Loucy (cell line): ENCODE measurements around the gene WDR45B.

ENCODE experiments used
- EZH2phosphoT487 ChIP-seq: fragments of 200-600 bp; IDR thresholded peaks from 2 replicates; pipeline ENCODE4 v1.6.1; 2018; ENCODE audit warnings: antibody characterized with exemption, mild to moderate bottlenecking, moderate library complexity, borderline replicate concordance
- TF ChIP-seq, protein P1 (sequence below): fragments of 200-600 bp; sonication (generic); conservative IDR thresholded peaks from 2 replicates; pipeline ENCODE4 v1.5.1; 2014; ENCODE audit warnings: mild to moderate bottlenecking, antibody characterized with exemption, low read length

DNA sequence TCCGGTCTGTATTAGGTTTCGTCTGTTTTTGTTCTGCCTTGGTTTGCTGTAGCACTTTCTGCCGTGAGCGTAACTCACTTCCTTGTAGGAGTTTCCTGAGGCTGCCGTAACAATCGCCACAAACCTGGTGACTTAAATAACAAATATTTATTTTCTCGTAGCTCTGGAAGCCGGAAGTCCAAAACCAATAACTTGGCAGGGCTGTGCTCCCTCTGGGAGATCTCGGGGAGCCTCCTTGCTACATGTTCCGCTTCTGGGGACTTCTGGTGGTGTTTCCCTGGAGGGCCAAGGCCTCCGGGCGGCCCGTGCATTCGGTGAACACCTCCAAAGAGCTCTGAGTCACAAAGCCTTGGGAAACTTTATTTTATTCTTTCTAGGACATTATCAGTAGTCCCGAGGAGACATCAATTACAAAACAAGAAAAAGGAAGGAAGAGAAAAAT, 6.8 kb upstream of the WDR45B start:
- TF ChIP-seq, protein P1, sequence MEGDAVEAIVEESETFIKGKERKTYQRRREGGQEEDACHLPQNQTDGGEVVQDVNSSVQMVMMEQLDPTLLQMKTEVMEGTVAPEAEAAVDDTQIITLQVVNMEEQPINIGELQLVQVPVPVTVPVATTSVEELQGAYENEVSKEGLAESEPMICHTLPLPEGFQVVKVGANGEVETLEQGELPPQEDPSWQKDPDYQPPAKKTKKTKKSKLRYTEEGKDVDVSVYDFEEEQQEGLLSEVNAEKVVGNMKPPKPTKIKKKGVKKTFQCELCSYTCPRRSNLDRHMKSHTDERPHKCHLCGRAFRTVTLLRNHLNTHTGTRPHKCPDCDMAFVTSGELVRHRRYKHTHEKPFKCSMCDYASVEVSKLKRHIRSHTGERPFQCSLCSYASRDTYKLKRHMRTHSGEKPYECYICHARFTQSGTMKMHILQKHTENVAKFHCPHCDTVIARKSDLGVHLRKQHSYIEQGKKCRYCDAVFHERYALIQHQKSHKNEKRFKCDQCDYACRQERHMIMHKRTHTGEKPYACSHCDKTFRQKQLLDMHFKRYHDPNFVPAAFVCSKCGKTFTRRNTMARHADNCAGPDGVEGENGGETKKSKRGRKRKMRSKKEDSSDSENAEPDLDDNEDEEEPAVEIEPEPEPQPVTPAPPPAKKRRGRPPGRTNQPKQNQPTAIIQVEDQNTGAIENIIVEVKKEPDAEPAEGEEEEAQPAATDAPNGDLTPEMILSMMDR = no peak
- TF ChIP-seq EZH2phosphoT487 = no peak
